Mucosa of descending colon (tissue), 3 donors: ENCODE results near the gene CCDC88C. TPM values are rescaled to one million over a fixed set of nuclear protein-coding genes. Genes with fewer than 3 reads are reported as not detected.
A peak's percentile ranks its signal among the peaks of the same experiment; 100 is the strongest.

Experiments used
- ATAC-seq: fragments of 200-7000 bp; cut with Tn5 transposase; one replicate; pipeline ENCODE4 v1.9.1; 2020; ENCODE audit warnings: mild to moderate bottlenecking, moderate library complexity
- DNase-seq, 3 donors: peaks; one replicate each; pipeline ENCODE4 v3.0.0-alpha.2; 2020
- H3K36me3 ChIP-seq: fragments of 200-600 bp; one replicate; pipeline ENCODE4 v1.8.0; 2021; ENCODE audit warnings: low read depth, mild to moderate bottlenecking
- H3K4me1 ChIP-seq: fragments of 200-600 bp; one replicate; pipeline ENCODE4 v1.8.0; 2021; ENCODE audit warnings: low read depth, mild to moderate bottlenecking
- H3K4me3 ChIP-seq: fragments of 200-600 bp; one replicate; pipeline ENCODE4 v1.8.0; 2021; ENCODE audit warnings: mild to moderate bottlenecking
- H3K9me3 ChIP-seq: fragments of 200-600 bp; one replicate; pipeline ENCODE4 v1.8.0; 2021; ENCODE audit warnings: mild to moderate bottlenecking
- intact Hi-C, 2 donors: fragments of 100-400 bp; cut with DNase I in 1 of 2; cut with micrococcal nuclease in 1 of 2; formaldehyde crosslinking; loops; one replicate each; pipeline versions ENCODE4 v1.11.0 to v1.11.1; 2022; cut with DNase I, micrococcal nuclease
- total RNA-seq, 3 donors: library from RNA; stranded (reverse); fragmentation: NEBNext Ultra II Directional in 2 of 3; extraction: Animal tissue kit (Norgen Biotek cat#: 25700) in 2 of 3; gene quantifications; one replicate each; pipeline versions ENCODE4 v1.2.1 to v1.2.4, GENCODE V29; 2021 to 2023
- TF ChIP-seq, protein P1 (sequence below): fragments of 200-600 bp; IDR thresholded peaks from one replicate; pipeline ENCODE4 v1.8.0; 2022; ENCODE audit warnings: antibody characterized with exemption, mild to moderate bottlenecking
- donor health status: DM: no; HTN: no; CAD: no; lungs with moderate emphysema.
- donor health status: DM: no; HTN: no; CAD: no.
- donor health status: DM: no; HTN: yes; CAD: no.

CCDC88C gene
- total RNA-seq, 3 donors from 2014 or later: 30.1 to 62.1 (median 56.6) TPM

GRCh38 chr14:91374287-91374878 lies 43.2 kb downstream of the CCDC88C start:
- no peaks in the 10 kb centered on the region for H3K36me3 ChIP-seq
- no peak overlapping the region for H3K4me3 ChIP-seq
- ATAC-seq: no peak
- intact Hi-C loops: no loop called here
- H3K9me3 ChIP-seq: no peaks in the 10 kb centered on the region
- H3K4me1 ChIP-seq: peaks cover 55% of the 10 kb centered on the region
- TF ChIP-seq, protein P1, sequence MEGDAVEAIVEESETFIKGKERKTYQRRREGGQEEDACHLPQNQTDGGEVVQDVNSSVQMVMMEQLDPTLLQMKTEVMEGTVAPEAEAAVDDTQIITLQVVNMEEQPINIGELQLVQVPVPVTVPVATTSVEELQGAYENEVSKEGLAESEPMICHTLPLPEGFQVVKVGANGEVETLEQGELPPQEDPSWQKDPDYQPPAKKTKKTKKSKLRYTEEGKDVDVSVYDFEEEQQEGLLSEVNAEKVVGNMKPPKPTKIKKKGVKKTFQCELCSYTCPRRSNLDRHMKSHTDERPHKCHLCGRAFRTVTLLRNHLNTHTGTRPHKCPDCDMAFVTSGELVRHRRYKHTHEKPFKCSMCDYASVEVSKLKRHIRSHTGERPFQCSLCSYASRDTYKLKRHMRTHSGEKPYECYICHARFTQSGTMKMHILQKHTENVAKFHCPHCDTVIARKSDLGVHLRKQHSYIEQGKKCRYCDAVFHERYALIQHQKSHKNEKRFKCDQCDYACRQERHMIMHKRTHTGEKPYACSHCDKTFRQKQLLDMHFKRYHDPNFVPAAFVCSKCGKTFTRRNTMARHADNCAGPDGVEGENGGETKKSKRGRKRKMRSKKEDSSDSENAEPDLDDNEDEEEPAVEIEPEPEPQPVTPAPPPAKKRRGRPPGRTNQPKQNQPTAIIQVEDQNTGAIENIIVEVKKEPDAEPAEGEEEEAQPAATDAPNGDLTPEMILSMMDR: no peak
- peak in 1 of 3 donors; percentile 52 for DNase-seq

DNA sequence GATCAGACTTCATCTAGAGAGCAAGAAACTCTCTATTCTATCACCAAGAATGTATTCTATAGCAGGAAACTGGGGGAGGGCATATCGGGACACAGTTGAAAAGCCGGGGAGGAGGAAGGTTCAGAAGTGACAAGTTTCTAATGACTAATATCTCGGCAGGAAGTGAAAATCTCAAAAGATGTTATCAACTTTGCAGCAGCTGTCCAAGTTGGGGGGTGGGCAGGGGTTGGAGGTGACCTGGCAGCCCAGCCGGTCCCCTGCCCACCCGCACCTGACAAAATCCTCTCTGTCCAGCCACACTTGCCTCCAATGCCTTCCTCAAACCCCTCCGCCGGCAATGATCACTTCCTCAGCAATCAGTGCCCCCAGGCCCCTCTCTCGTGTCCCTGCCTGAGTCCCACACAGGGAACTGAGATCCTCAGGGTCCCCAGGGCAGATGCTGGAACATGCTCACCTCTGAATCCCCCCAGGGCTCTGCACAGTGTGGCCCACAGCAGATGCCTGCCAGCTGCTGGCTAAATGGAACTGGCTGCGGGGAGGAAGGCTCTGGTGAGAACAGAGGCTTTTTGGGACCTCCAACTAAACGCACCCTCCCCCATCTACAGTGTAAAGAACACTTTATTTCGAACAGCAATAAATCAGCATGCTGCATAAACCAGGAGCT lies 43.9 kb downstream of the CCDC88C start:
- DNase-seq: peak in 2 of 3 donors; percentile 27 to 29
- intact Hi-C loops: no loop called here
- Histone ChIP-seq H3K4me1 (peaks cover 51% of the 10 kb centered on the region), H3K36me3 (no peaks in the 10 kb centered on the region), H3K4me3 (no peak overlapping the region), H3K9me3 (no peaks in the 10 kb centered on the region)
- peak; percentile 5 for ATAC-seq
- TF ChIP-seq, protein P1: no peak

- no peaks in the 10 kb centered on the region for H3K9me3 ChIP-seq
- TF ChIP-seq, protein P1: no peak
- ATAC-seq (peak; percentile 30), DNase-seq (no peak)
- no peaks in the 10 kb centered on the region for H3K36me3 ChIP-seq
- intact Hi-C loops: no loop called here
- H3K4me1 ChIP-seq: peaks cover 43% of the 10 kb centered on the region
- H3K4me3 ChIP-seq: no peak overlapping the region
These were observed 44.7 kb downstream of the CCDC88C start for GRCh38 chr14:91372671-91373495.

GRCh38 chr14:91371990-91372375 lies 45.6 kb downstream of the CCDC88C start:
- ATAC-seq (no peak), DNase-seq (no peak)
- H3K9me3 ChIP-seq: no peaks in the 10 kb centered on the region
- TF ChIP-seq, protein P1: no peak
- no peak overlapping the region for H3K4me3 ChIP-seq
- H3K4me1 ChIP-seq: peaks cover 34% of the 10 kb centered on the region
- intact Hi-C loops: no loop called here
- no peaks in the 10 kb centered on the region for H3K36me3 ChIP-seq

DNA sequence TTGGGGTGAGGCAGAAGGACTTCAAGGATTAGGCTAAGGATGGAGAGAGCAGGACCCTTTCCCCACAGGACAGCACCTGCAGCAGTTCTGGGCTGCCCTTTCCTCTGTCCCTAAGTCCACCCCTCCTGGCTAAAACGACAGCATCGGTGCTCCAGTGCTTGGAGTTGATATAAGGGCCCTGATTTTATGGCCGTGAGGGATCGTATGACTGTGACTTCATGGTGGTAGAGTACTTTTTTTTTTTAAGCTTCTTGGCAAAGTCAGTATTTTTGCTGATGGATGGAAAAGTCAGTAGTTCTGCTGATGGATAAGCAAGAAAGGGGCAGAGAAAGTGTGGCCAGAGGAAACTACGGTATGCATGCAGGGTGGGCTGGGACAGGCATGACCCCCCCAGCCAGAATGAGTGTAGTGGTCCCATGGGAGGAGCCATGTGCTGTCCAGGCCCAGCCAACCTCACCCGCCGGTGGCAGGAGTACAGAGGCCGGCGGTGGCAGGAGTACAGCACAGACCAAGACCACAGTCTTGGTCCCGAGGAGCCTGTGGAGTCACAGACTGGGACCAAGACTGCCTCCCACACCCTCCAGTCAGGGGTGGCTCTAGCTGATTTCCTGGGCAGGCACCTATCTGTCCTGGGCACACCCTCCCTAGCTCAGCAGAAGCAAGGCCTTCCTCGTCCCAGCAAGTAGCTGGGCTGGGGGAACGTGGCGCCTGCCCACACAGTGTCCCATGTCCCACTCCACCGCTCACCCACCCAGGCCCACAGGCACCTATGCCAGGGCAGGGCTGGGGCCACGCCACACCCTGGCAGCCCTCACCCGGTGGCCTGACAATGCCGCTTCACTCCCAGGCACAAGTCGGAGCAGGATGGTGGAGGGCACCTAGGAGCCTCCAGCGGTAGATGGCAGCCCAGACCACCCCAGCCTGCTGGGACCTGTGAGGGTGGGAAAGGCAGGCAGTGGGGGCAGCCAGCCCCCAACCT lies 46.3 kb downstream of the CCDC88C start:
- Histone ChIP-seq H3K9me3 (no peaks in the 10 kb centered on the region), H3K36me3 (no peaks in the 10 kb centered on the region), H3K4me1 (peaks cover 27% of the 10 kb centered on the region), H3K4me3 (no peak overlapping the region)
- TF ChIP-seq, protein P1: no peak
- no peak for DNase-seq
- peak; percentile 6 for ATAC-seq
- intact Hi-C loops: no loop called here
